Effector memory CD4-positive, alpha-beta T cell (primary cell): ENCODE data around the gene RBPJL.

ENCODE experiments used
- DNase-seq, 3 donors: peaks; one replicate each; pipeline ENCODE4 v3.0.0-alpha.2; 2020
- H3K27ac ChIP-seq: 2 replicates; pipeline ENCODE4 v1.7.0; 2013; ENCODE audit warnings: mild to moderate bottlenecking, low read length, moderate library complexity; ENCODE audit not compliant: insufficient read depth, poor library complexity, severe bottlenecking
- H3K27me3 ChIP-seq: replicated peaks from 2 replicates; pipeline ENCODE4 v1.7.0; 2013; ENCODE audit warnings: mild to moderate bottlenecking, low read length; ENCODE audit not compliant: insufficient read depth, control insufficient read depth, poor library complexity, severe bottlenecking
- H3K36me3 ChIP-seq: 2 replicates; pipeline ENCODE4 v1.7.0; 2013; ENCODE audit warnings: mild to moderate bottlenecking, low read length, moderate library complexity; ENCODE audit not compliant: control insufficient read depth, insufficient read depth
- H3K4me1 ChIP-seq: 2 replicates; pipeline ENCODE4 v1.7.0; 2013; ENCODE audit warnings: low read length, mild to moderate bottlenecking; ENCODE audit not compliant: control insufficient read depth, insufficient read depth, poor library complexity, severe bottlenecking
- H3K4me3 ChIP-seq: 2 replicates; pipeline ENCODE4 v1.7.0; 2013; ENCODE audit warnings: low read length, low read depth, mild to moderate bottlenecking; ENCODE audit not compliant: insufficient read depth, poor library complexity, severe bottlenecking
- H3K9me3 ChIP-seq: 2 replicates; pipeline ENCODE4 v1.7.0; 2013; ENCODE audit warnings: mild to moderate bottlenecking, low read length, moderate library complexity; ENCODE audit not compliant: control insufficient read depth

Gene RBPJL

GRCh38 chr20:45292343-45292742, 14.3 kb upstream of the RBPJL start:
- peaks cover 8% of the 10 kb centered on the region for H3K4me1 ChIP-seq
- no peaks in the 10 kb centered on the region for H3K36me3 ChIP-seq
- H3K27me3 ChIP-seq = peaks cover 13% of the 10 kb centered on the region
- DNase-seq = no peak
- H3K27ac ChIP-seq = no peak overlapping the region
- H3K9me3 ChIP-seq = no peaks in the 10 kb centered on the region
- no peak overlapping the region for H3K4me3 ChIP-seq

- H3K27ac ChIP-seq = no peak overlapping the region
- H3K4me3 ChIP-seq = peak overlapping the region; percentile 73
- peak; percentile 41 to 58 (median 50) for DNase-seq
- H3K9me3 ChIP-seq = no peaks in the 10 kb centered on the region
- H3K36me3 ChIP-seq = no peaks in the 10 kb centered on the region
- H3K27me3 ChIP-seq = peaks cover 13% of the 10 kb centered on the region
- peaks cover 8% of the 10 kb centered on the region for H3K4me1 ChIP-seq
Observed at GRCh38 chr20:45293041-45294002, 13.3 kb upstream of the RBPJL start.

DNA sequence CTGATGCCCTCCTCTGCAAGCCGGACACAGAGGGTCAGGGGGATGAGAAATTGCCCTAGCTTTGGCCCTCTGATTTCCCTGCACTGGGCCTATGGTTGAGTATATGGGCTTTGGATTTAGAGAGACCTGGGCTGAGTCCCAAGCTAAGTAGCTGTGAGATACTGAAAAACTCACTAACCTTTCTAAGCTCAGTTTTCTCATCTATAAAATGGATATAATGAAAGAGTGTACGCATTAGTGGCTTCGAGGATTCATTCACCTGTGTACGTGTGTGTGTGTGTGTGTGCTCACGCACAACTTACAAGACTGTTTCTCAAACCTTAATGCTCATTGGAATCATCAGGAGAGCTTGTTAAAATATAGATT, 12.7 kb upstream of the RBPJL start:
- Histone ChIP-seq H3K9me3 (no peaks in the 10 kb centered on the region), H3K4me1 (peaks cover 8% of the 10 kb centered on the region), H3K4me3 (peak overlapping the region; percentile 73), H3K27me3 (peaks cover 13% of the 10 kb centered on the region), H3K27ac (no peak overlapping the region), H3K36me3 (no peaks in the 10 kb centered on the region)
- DNase-seq = no peak

DNA sequence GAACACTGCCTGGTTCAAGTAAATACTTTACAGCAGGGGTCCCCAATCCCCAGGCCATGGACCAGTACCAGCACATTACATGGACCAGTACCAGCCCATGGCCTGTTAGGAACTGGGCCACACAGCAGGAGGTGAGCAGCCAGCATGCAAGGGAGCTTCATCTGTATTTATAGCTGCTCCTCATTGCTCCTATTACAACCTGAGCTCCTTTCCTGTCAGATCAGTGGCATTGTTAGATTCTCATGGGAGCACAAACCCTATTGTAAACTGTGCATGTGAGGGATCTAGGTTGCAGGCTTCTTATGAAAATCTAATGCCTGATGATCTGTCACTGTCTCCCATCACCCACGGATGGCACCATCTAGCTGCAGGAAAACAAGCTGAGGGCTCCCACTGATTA, 12.0 kb upstream of the RBPJL start:
- DNase-seq = no peak

DNA sequence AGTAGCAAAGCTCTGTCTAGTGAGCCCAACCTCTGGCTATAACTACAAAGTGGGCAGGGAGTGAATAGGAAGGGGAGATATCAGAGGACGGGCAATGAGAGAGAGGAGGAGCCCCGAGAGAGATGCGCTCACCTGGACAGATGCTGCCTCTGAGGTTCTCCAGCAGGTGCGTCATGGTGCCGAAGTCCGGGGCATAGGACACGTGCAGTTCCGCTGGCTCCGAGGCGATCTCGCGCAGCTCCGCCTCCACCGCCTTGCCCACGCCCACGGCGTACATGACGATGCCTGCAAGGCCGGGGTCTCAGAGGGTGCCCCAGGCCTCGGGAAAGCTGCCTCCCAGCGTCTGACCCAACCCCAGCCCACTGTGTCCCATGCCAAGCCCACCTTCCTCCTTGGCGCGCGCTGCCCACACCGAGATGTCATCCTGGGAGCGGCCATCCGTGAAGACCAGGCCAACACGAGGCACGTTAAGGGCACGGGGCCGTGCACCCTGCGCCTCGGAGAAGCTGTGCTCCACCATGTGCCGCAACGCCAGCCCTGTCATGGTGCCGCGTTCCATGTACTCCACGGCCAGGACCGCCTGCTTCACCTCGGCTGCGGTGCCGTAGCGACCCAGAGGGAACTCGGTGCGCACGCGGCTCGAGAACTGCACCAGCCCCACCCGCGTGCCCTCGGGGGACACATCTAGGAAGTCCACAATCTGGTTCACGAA, 8.7 kb upstream of the RBPJL start:
- peaks cover 8% of the 10 kb centered on the region for H3K4me1 ChIP-seq
- H3K9me3 ChIP-seq = no peaks in the 10 kb centered on the region
- no peak overlapping the region for H3K4me3 ChIP-seq
- no peak overlapping the region for H3K27ac ChIP-seq
- no peaks in the 10 kb centered on the region for H3K36me3 ChIP-seq
- peaks cover 7% of the 10 kb centered on the region for H3K27me3 ChIP-seq
- DNase-seq = no peak

More for the DNA sequence above, 12.0 kb upstream of the RBPJL start:
- H3K9me3 ChIP-seq = no peaks in the 10 kb centered on the region
- no peaks in the 10 kb centered on the region for H3K36me3 ChIP-seq
- H3K4me1 ChIP-seq = peaks cover 8% of the 10 kb centered on the region
- H3K4me3 ChIP-seq = no peak overlapping the region
- H3K27me3 ChIP-seq = peaks cover 13% of the 10 kb centered on the region
- no peak overlapping the region for H3K27ac ChIP-seq

DNA sequence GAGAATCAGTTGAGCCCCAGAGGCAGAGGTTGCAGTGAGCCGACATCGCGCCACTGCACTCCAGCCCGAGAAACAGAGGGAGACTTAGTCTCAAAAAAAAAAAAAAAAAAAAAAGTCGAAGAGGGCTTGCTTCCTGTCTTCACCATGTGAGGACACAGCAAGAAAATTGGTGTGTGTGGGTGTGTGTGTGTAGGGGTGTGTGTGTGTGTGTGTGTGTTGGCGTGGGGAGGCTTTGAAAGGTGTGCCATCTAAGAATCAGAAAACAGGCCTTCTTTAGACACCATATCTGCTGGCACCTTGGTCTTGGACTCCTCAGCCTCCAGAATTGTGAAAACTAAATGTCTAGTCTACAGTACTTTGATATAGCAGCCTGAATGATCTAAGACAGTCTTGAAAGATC, 6.9 kb upstream of the RBPJL start:
- H3K4me1 ChIP-seq = no peaks in the 10 kb centered on the region
- no peak for DNase-seq
- no peaks in the 10 kb centered on the region for H3K9me3 ChIP-seq
- H3K27me3 ChIP-seq = no peaks in the 10 kb centered on the region
- no peaks in the 10 kb centered on the region for H3K36me3 ChIP-seq
- H3K27ac ChIP-seq = no peak overlapping the region
- no peak overlapping the region for H3K4me3 ChIP-seq

DNA sequence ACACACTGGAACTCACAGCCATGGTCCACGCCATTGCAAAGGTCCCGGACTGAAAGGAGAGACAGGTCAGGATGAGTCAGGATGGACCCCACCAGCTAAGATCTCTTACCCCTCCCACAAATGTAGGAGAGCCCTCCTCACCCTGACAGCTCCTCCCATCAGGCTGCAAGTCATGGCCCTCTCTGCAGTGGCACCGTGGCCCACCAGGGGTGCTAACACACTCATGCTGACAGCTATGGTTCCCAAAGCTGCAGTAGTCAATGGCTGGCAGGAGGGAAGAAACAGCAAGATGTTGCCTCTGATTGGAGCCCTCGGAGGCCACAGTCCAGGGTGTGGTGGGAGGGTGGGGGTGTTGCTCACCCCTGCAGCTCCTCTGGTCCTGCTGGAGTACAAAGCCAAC, 5.7 kb upstream of the RBPJL start:
- no peaks in the 10 kb centered on the region for H3K27me3 ChIP-seq
- no peak overlapping the region for H3K27ac ChIP-seq
- H3K9me3 ChIP-seq = no peaks in the 10 kb centered on the region
- H3K4me1 ChIP-seq = no peaks in the 10 kb centered on the region
- H3K36me3 ChIP-seq = no peaks in the 10 kb centered on the region
- no peak for DNase-seq
- no peak overlapping the region for H3K4me3 ChIP-seq

- no peak for DNase-seq
- Histone ChIP-seq H3K9me3 (no peaks in the 10 kb centered on the region), H3K36me3 (no peaks in the 10 kb centered on the region), H3K4me1 (no peaks in the 10 kb centered on the region), H3K4me3 (no peak overlapping the region), H3K27ac (no peak overlapping the region), H3K27me3 (peaks cover 8% of the 10 kb centered on the region)
Observed at GRCh38 chr20:45301824-45302271, 4.8 kb upstream of the RBPJL start.

DNA sequence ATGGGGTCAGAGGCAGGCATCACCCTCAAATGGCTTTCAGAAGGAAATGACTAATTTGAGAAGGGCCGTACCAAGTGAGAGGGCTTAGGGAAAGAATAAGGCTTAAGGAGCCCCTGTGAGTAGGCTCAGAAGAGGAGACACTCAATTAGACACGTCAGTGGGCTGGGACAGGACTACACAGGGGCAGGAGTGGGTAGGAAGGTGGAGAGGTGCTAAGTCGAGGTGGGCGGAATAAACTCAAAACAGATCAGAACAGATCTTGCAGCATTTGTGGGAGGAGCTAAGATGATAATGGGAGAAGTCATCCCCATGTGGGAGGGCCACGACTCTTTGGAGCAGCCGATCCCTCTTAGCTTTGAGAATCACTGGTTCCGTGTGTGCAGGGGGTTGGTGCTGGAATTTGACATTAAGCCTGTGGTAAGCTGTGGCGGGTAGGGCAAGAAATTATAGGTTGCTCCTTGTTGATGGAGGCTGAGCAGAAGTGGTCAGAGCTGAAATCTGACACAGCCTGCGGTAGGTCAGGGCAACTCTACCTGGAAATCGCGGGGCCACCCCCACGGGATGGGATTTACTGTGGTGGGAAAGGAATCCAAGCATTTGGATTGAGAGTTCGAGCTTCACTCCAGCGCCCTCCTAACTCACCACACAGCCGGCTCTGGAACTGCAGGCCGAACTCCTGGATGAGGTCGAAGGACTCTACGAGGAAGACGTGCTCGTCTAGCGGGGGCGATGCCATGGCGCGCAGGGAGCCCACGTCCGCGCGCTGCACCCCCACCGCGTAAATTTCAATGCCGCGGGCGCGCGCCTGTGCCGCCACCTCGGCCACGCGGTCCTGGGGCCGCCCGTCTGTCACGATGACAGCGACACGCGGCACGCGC, 2.8 kb upstream of the RBPJL start:
- Histone ChIP-seq H3K4me3 (no peak overlapping the region), H3K4me1 (no peaks in the 10 kb centered on the region), H3K36me3 (no peaks in the 10 kb centered on the region), H3K27me3 (peaks cover 9% of the 10 kb centered on the region), H3K27ac (no peak overlapping the region), H3K9me3 (no peaks in the 10 kb centered on the region)
- DNase-seq = no peak
